ENCODE results near the gene TEFM. TPM values are rescaled to one million over a fixed set of nuclear protein-coding genes. Genes with fewer than 3 reads are reported as not detected.

TEFM gene
- total and polyA plus RNA-seq, 2 of the 8 experiments (the other 6 are each of a cell fraction or from before 2014, with no cell fraction given), result 6.1 to 10.9 TPM

- no peaks in the 10 kb centered on the region for H3K27me3 ChIP-seq (replicated peaks in 1 of 4; ENCODE audit: control insufficient read depth in 3 of 4, extremely low read depth in 1 of 4, insufficient read depth in 3 of 4, low read length in 3 of 4)
- no peaks in the 10 kb centered on the region for H3K9me3 ChIP-seq (ENCODE audit: insufficient read depth in 2 of 2, low read depth in 1 of 2, low read length in 1 of 2)
- no peaks in the 10 kb centered on the region for H3K23me2 ChIP-seq (ENCODE audit: low read depth, low read length)
- FAIRE-seq (no peak), DNase-seq (ENCODE audit: low read depth in 1 of 2, low spot score in 2 of 2) (no peak)
- 94% methylated on average over 5 of the region's 5 CpGs; no CpG with 5 or more reads in 1 of the 2 experiments for WGBS, 2 experiments (ENCODE audit: extremely low coverage in 1 of 2, insufficient coverage in 1 of 2, insufficient read length in 1 of 2, insufficient replicate concordance in 2 of 2, low coverage in 1 of 2, low lambda C conversion rate in 2 of 2, missing lambda C conversion rate in 1 of 2)
- no peak overlapping the region for H2AK5ac ChIP-seq (ENCODE audit: low read depth, low read length)
- H3K4me1 ChIP-seq (replicated peaks in 1 of 4; ENCODE audit: control insufficient read depth in 3 of 4, insufficient read depth in 4 of 4, low read length in 3 of 4), result no peaks in the 10 kb centered on the region
- no peak overlapping the region for H2BK20ac ChIP-seq (ENCODE audit: low read length)
- no peak overlapping the region for H3K23ac ChIP-seq (ENCODE audit: insufficient read length)
- no peak overlapping the region for H3K9ac ChIP-seq (replicated peaks in 1 of 4; ENCODE audit: extremely low read depth in 1 of 4, low read depth in 3 of 4, low read length in 3 of 4)
- no peak for TF ChIP-seq RFX5 (IDR thresholded peaks at IDR 0.05; ENCODE audit: borderline replicate concordance, low read depth, low read length)
- TF ChIP-seq GTF2F1 (IDR thresholded peaks at IDR 0.05; ENCODE audit: borderline replicate concordance, low read depth, low read length), result no peak
- TF ChIP-seq GABPA (IDR thresholded peaks at IDR 0.05; ENCODE audit: borderline replicate concordance, insufficient read depth, low read length), result no peak
- TF ChIP-seq NRF1 (IDR thresholded peaks at IDR 0.05; ENCODE audit: low read depth, low read length), result no peak
- no peak for TF ChIP-seq HDAC2 (IDR thresholded peaks at IDR 0.05; ENCODE audit: borderline replicate concordance in 1 of 2, low read depth in 2 of 2, low read length in 2 of 2)
- no peak for TF ChIP-seq BACH1 (IDR thresholded peaks at IDR 0.05; ENCODE audit: low read length)
- TF ChIP-seq KDM1A (IDR thresholded peaks at IDR 0.05; ENCODE audit: borderline replicate concordance, low read length), result no peak
- no peak for TF ChIP-seq SP4 (IDR thresholded peaks at IDR 0.05; ENCODE audit: low read length)
- TF ChIP-seq POLR2A (IDR thresholded peaks at IDR 0.05; ENCODE audit: control extremely low read depth in 1 of 2, low read depth in 2 of 2, low read length in 2 of 2), result no peak
- no peak for TF ChIP-seq HDAC6 (IDR thresholded peaks at IDR 0.05; ENCODE audit: low read depth, low read length)
- TF ChIP-seq JUN (IDR thresholded peaks at IDR 0.05; ENCODE audit: low read depth, low read length), result no peak
- TF ChIP-seq RBBP5 (IDR thresholded peaks at IDR 0.05; ENCODE audit: borderline replicate concordance, low read depth, low read length), result no peak
- no peak for TF ChIP-seq SIN3A (conservative IDR thresholded peaks at IDR 0.05 in 1 of 2, IDR thresholded peaks at IDR 0.05 in 1 of 2; ENCODE audit: low read depth in 1 of 2, low read length in 2 of 2)
- ChIA-PET POLR2A (ENCODE audit: partially characterized antibody) (interaction anchor here (0.9 kb wide), 1 partner anchor 13 kb away, joined by 3 read pairs; no protein-coding TSS in a partner anchor), CTCF (ENCODE audit: partially characterized antibody) (no interaction called here)
- H4K91ac ChIP-seq (replicated peaks; ENCODE audit: insufficient read length, low read length), result no peak overlapping the region
- no peak overlapping the region for H2BK15ac ChIP-seq (ENCODE audit: low read length)
- H2BK5ac ChIP-seq (ENCODE audit: low read depth, low read length), result no peak overlapping the region
- H3K36me3 ChIP-seq (ENCODE audit: control insufficient read depth in 2 of 4, insufficient read depth in 4 of 4, low read length in 3 of 4), result peaks cover 0 to 35% (median 12%) of the 10 kb centered on the region in 4 experiments; a peak in 5 of 8 replicates
- no peak overlapping the region for H3K14ac ChIP-seq (ENCODE audit: insufficient read length)
- H4K20me1 ChIP-seq (replicated peaks in 1 of 2; ENCODE audit: control insufficient read depth in 1 of 2, insufficient read depth in 2 of 2, low read length in 2 of 2), result no peaks in the 10 kb centered on the region
- H3K27ac ChIP-seq (ENCODE audit: low read depth, low read length), result no peak overlapping the region
- H4K5ac ChIP-seq (ENCODE audit: insufficient read length, low read depth, low read length), result no peak overlapping the region
- H3K4me3 ChIP-seq (ENCODE audit: extremely low read depth in 1 of 4, insufficient read depth in 2 of 4, low read depth in 3 of 4, low read length in 4 of 4), result no peak overlapping the region
- H2AFZ ChIP-seq (ENCODE audit: low read length), result no peak overlapping the region
- H3K79me1 ChIP-seq (ENCODE audit: low read depth, low read length), result no peaks in the 10 kb centered on the region
- no peak overlapping the region for H3K4me2 ChIP-seq (ENCODE audit: insufficient read depth in 1 of 2, low read depth in 2 of 2, low read length in 2 of 2)
- no peak overlapping the region for H2BK120ac ChIP-seq (replicated peaks; ENCODE audit: low read depth, low read length)
- H3K18ac ChIP-seq (ENCODE audit: extremely low read depth, low read length), result no peak overlapping the region
- no peak overlapping the region for H4K8ac ChIP-seq (ENCODE audit: extremely low read depth, insufficient read depth, low read length)
- no peak overlapping the region for H3K56ac ChIP-seq (replicated peaks; ENCODE audit: insufficient read length, low read depth, low read length)
- H2BK12ac ChIP-seq (ENCODE audit: low read depth, low read length), result no peak overlapping the region
- no peak overlapping the region for H3K4ac ChIP-seq (replicated peaks; ENCODE audit: insufficient read length, low read depth, low read length)
- no peaks in the 10 kb centered on the region for H3K79me2 ChIP-seq (ENCODE audit: control insufficient read depth in 1 of 2, insufficient read depth in 2 of 2, low read length in 2 of 2)
Observed at GRCh38 chr17:30886187-30886586, 19.9 kb downstream of the TEFM start.
